C4-2B (cell line): Measurements from ENCODE around the gene TSHR.

Experiments
- ZFX ChIP-seq: fragments of 450-650 bp; IDR thresholded peaks from 2 replicates; pipeline ENCODE4 v1.6.1; 2017
- TF ChIP-seq, protein P1 (sequence below): fragments of 450-650 bp; conservative IDR thresholded peaks from 2 replicates; pipeline ENCODE4 v1.5.1; 2017; ENCODE audit warnings: mild to moderate bottlenecking

DNA sequence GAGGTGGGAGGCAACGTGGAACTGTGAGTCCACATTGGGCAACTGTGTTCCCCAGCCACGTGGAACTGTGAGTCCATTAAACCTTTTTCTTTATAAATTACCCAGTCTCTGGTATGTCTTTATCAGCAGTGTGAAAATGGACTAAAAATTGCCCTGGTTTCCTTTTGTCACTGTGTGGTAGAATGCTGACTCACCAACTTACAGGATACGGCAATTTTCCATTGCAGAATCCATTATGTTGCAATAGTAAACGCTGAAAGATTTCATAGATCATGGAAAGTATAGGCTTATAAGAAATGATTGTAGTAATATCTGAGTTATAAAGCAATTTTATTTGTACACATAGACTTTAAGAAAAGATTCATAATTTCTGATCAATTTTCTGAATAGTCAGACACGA is 172.4 kb downstream of the TSHR start:
- TF ChIP-seq, protein P1, sequence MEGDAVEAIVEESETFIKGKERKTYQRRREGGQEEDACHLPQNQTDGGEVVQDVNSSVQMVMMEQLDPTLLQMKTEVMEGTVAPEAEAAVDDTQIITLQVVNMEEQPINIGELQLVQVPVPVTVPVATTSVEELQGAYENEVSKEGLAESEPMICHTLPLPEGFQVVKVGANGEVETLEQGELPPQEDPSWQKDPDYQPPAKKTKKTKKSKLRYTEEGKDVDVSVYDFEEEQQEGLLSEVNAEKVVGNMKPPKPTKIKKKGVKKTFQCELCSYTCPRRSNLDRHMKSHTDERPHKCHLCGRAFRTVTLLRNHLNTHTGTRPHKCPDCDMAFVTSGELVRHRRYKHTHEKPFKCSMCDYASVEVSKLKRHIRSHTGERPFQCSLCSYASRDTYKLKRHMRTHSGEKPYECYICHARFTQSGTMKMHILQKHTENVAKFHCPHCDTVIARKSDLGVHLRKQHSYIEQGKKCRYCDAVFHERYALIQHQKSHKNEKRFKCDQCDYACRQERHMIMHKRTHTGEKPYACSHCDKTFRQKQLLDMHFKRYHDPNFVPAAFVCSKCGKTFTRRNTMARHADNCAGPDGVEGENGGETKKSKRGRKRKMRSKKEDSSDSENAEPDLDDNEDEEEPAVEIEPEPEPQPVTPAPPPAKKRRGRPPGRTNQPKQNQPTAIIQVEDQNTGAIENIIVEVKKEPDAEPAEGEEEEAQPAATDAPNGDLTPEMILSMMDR = no peak
- no peak for TF ChIP-seq ZFX
